Urothelium cell line (cell line): Measurements from ENCODE around the gene SYNJ1.
"Not testable (repeated sequence)": the region's sequence is repeated elsewhere in the genome, so short reads cannot be mapped to it uniquely, and the experiment has no call there.

Source experiments
- DNase-seq: peaks from one replicate; pipeline ENCODE4 v3.0.0; 2011; ENCODE audit warnings: low spot score, mixed read lengths
- FAIRE-seq: peaks from 2 replicates; lab custom pipeline; 2011; peaks lifted over from hg19 to GRCh38; lab: Jason Lieb, UNC

SYNJ1 gene

GRCh38 chr21:32727687-32728455 is at the start of gene SYNJ1:
Gene SYNJ1 (minus strand): TSS chr21:32728013. CDS start chr21:32726895, 1,118 bp downstream.
- FAIRE-seq (peak; percentile 87), DNase-seq (peak; percentile 97)

DNA sequence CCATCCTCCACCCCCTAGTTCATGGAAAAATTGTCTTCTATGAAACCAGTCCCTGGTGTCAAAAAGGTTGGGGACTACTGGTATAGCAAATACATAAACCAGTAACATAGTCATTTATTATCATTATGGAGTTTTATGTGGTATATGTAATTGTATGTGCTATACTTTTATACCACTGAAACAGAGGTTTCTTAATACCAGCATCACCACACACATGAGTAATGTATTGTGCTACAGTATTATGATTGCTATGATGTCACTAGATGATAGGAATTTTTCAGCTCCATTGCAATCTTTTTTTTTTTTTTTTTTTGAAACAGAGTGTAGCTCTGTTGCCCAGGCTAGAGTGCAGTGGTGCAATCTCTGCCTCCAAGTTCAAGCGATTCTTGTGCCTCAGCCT is 49.5 kb upstream of the SYNJ1 start:
- FAIRE-seq (no peak), DNase-seq (no peak)

DNA sequence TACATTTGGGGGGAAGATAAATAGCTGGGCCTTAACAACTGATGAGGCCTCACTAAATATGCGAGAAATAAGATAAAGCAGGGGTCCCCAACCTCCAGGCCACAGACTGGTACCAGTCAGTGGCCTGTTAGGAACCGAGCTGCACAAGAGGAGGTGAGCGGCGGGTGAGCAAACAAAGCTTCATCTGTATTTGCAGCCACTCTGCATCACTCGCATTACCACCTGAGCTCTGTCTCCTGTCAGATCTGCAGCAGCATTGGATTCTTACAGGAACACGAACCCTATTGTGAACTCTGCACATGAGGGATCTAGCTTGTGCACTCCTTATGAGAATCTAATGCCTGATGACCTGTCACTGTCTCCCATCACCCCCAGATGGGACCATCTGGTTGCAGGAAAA is 48.9 kb upstream of the SYNJ1 start:
- DNase-seq, result no peak
- FAIRE-seq, result no peak

GRCh38 chr21:32773048-32773344 is 45.2 kb upstream of the SYNJ1 start:
- DNase-seq, FAIRE-seq: not testable (repeated sequence)

DNA sequence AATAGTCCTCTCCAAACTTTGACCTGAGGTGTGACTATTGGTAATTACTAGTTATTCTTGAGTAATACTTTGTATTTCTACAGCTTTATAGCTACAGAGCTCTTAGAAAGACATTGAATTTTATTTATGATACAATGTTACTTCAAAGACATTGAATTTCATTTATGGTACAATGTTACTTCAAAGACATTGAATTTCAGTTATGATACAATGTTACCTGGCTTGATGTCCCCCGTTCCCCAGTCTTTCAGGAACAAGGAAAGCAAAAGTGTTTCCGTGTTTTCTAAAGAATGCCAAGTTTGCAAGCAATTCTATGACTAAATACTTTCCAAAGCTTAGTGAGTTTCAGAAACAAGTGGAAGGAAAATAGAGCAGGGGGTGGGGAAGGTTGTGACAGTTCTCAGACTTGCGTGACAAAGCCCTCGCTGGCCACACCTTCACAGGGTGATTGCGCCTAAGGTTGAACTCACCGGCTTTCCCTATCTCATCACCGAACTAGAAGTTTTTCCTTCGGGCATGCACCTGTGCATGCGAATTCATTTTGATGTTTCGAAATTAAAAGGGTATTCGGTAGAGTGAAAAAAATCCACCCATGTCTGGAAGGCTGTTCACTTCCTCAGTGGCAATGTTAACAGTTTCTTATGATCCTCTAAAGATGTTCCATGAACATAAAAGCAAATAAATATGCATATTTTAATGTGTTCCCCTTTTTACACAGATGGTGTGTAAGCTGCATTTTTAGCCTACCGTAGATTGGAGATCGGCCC is 44.7 kb upstream of the SYNJ1 start:
- no peak for FAIRE-seq

DNA sequence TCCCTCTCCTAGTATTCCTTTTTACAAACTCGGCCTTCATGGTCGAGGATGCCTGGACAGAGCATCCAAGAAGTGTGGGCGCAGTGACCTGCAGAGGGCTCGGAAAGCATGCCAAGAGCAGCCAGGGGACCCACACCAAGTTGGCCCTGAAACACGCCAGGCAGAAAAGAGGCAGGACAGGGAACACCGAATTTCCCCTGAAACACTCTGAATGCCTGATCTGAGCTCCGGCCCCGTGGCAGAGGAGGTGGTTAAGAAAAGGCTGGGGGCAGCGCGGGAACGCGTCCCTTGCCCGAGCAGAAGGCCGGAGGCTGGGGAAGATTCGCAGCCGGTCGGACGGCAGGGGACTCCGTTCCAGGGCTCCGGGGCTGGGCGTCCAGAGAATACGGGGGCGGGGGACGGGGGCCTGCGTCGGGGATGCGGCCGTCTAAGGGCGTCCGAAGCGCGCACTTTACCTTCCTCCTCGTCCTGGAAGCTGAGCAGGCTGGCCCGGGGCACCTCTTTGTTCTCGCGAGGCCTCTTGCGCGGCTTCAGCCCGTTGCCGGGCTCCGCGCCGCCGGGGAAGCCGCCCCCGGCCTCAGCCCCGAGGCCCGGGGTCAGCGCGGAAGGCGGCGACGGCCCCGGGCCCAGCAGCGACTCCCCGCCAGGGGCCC is 43.2 kb upstream of the SYNJ1 start:
- no peak for FAIRE-seq

More for the DNA sequence above, 44.7 kb upstream of the SYNJ1 start:
- peak; percentile 31 for DNase-seq

GRCh38 chr21:32768530-32768929 is 40.7 kb upstream of the SYNJ1 start:
- FAIRE-seq, result no peak

More for the DNA sequence above, 43.2 kb upstream of the SYNJ1 start:
- peak; percentile 70 for DNase-seq

GRCh38 chr21:32765058-32765457 is 37.2 kb upstream of the SYNJ1 start:
- no peak for DNase-seq
- no peak for FAIRE-seq

More at GRCh38 chr21:32768530-32768929, 40.7 kb upstream of the SYNJ1 start:
- no peak for DNase-seq

DNA sequence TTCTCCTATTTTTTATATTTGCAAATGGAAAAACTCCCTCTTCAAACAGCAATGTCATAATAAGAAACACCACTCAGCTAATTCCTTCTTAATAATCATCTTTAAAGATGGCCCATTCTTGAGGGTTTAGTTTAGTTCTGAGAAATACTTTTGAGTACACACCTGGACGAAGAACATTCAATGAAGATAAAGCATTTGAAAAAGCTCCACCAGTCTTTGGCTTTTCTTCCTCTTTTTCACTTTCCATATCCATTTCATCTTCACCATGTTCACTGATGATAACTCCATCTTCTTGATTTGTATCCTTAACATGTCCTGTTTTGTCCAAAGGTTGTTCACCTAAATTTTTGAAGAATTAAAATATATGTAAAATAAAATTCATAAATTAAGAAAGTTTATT is 36.4 kb upstream of the SYNJ1 start:
- DNase-seq, result no peak

GRCh38 chr21:32757804-32758203 is 30.0 kb upstream of the SYNJ1 start:
- DNase-seq, result no peak
- FAIRE-seq, result no peak

More for the DNA sequence above, 36.4 kb upstream of the SYNJ1 start:
- FAIRE-seq, result no peak

GRCh38 chr21:32756096-32756495 is 28.3 kb upstream of the SYNJ1 start:
- FAIRE-seq (no peak), DNase-seq (no peak)

- no peak for FAIRE-seq
Measured at GRCh38 chr21:32753818-32754585, 26.2 kb upstream of the SYNJ1 start.

GRCh38 chr21:32750405-32750804 is 22.6 kb upstream of the SYNJ1 start:
- FAIRE-seq (no peak), DNase-seq (no peak)

More at GRCh38 chr21:32753818-32754585, 26.2 kb upstream of the SYNJ1 start:
- DNase-seq, result no peak

DNA sequence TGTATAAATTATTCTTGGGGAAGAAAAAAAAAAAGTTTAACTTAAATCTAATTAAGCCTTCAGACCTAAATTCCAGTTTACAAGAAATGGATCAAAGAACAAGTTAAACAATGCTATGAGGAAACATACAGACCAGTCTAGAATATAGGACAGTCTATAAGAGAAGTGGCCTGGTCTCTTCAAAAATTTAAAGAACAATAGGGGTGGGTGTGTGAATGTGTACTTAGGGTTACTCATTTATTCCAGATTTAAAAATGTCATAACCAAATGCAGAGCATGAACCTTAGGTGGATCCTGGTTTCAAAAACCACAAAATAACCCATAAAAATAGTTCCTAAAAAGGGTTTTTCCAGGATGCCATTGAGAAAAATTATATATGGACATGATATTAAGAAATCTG is 21.8 kb upstream of the SYNJ1 start:
- FAIRE-seq, result no peak
- no peak for DNase-seq

- FAIRE-seq (no peak), DNase-seq (no peak)
Measured at GRCh38 chr21:32748529-32748928, 20.7 kb upstream of the SYNJ1 start.

- FAIRE-seq (no peak), DNase-seq (no peak)
Measured at GRCh38 chr21:32747396-32747795, 19.6 kb upstream of the SYNJ1 start.

- not testable (repeated sequence) for DNase-seq, FAIRE-seq
Measured at GRCh38 chr21:32746711-32747110, 18.9 kb upstream of the SYNJ1 start.

DNA sequence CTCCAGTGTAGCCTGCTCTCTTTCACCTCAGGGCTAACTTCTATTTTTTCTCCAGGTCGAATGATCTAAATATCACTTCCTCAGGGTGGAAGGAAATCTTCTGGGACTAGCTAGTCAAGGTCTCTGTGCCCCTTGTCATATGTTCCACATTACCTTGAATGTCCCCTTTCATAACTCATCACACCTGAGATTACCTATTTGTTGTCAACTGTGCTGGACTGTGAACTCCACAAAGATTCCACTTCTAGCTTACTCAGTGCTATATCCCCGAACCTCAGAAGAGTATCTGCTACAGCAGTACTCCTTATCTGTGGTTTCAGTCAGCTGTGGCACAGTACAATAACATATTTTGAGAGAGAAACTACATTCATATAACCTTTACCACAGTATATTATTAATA is 14.6 kb upstream of the SYNJ1 start:
- no peak for DNase-seq
- no peak for FAIRE-seq

- FAIRE-seq, result no peak
- no peak for DNase-seq
Measured at GRCh38 chr21:32741336-32741735, 13.5 kb upstream of the SYNJ1 start.

DNA sequence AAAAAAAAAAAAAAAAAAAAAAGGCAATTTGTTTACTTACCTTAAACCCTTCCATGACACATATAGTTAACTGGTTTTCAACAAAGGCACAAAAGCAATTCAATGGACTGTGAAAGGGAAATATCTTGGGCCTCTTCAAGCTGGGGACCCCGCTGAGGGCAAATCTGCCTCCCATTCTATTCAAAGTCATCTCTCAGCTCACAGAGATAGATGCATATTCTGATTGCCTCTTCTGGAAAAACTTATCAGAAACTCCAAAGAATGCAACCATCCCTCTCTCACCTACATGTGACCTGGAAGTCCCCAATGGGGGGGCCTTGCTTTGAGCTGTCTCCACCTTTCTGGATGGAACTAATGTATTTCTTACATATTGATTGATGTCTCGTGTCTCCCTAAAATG is 12.1 kb upstream of the SYNJ1 start:
- FAIRE-seq (no peak), DNase-seq (no peak)

- not testable (repeated sequence) for FAIRE-seq, DNase-seq
Measured at GRCh38 chr21:32736083-32736482, 8.3 kb upstream of the SYNJ1 start.
